GM12878 (cell line): ENCODE data around the gene CAMK4.

Source experiments
- BACH1 ChIP-seq: fragments of 450-650 bp; IDR thresholded peaks from 2 replicates; pipeline ENCODE4 v1.6.1; 2017; ENCODE audit warnings: mild to moderate bottlenecking, borderline replicate concordance
- BRCA1 ChIP-seq: IDR thresholded peaks from 2 replicates; pipeline ENCODE4 v1.6.1; 2011; ENCODE audit warnings: low read depth, low read length, improper control_type of control experiment
- MEF2A ChIP-seq: IDR thresholded peaks from 2 replicates; pipeline ENCODE4 v1.6.1; 2011; ENCODE audit warnings: low read depth, mild to moderate bottlenecking, low read length, moderate library complexity; ENCODE audit not compliant: insufficient read depth
- NR2F1 ChIP-seq: fragments of 450-650 bp; conservative IDR thresholded peaks from 2 replicates; pipeline ENCODE4 v1.6.1; 2017; ENCODE audit warnings: mild to moderate bottlenecking
- POLR2A ChIP-seq: IDR thresholded peaks from 2 replicates; pipeline ENCODE4 v1.6.1; 2011; ENCODE audit warnings: low read depth, mild to moderate bottlenecking, low read length
- RAD21 ChIP-seq: IDR thresholded peaks from 2 replicates; pipeline ENCODE4 v1.6.1; 2011; ENCODE audit warnings: mild to moderate bottlenecking, low read depth, low read length, moderate library complexity; ENCODE audit not compliant: insufficient read depth
- SMC3 ChIP-seq: IDR thresholded peaks from 2 replicates; pipeline ENCODE4 v1.6.1; 2011; ENCODE audit warnings: low read length, improper control_type of control experiment, borderline replicate concordance
- SREBF2 ChIP-seq: IDR thresholded peaks from 2 replicates; pipeline ENCODE4 v1.6.1; 2012; ENCODE audit warnings: mild to moderate bottlenecking, low read length
- ZBED1 ChIP-seq: IDR thresholded peaks from 2 replicates; pipeline ENCODE4 v1.6.1; 2016; ENCODE audit warnings: borderline replicate concordance
- ZNF384 ChIP-seq: IDR thresholded peaks from 2 replicates; pipeline ENCODE4 v1.6.1; 2012; ENCODE audit warnings: low read depth, mild to moderate bottlenecking, low read length, improper control_type of control experiment, borderline replicate concordance
- TF ChIP-seq, protein P1 (sequence below): IDR thresholded peaks from 2 replicates; pipeline ENCODE4 v1.6.1; 2012; ENCODE audit warnings: mild to moderate bottlenecking, low read depth, low read length
- TF ChIP-seq, protein P2 (sequence below), 3 experiments: IDR thresholded peaks in 2 of 3; conservative IDR thresholded peaks in 1 of 3; 2 replicates each; pipeline ENCODE4 v1.5.1; 2011; ENCODE audit warnings: low read depth in 3 of 3, low read length in 3 of 3, mild to moderate bottlenecking in 3 of 3, control low read depth in 2 of 3, moderate library complexity in 2 of 3, inconsistent platforms in 1 of 3, mixed read lengths in 1 of 3; ENCODE audit not compliant: control insufficient read depth in 2 of 3, insufficient read depth in 1 of 3; ENCODE audit errors: extremely low read depth in 1 of 3
- TF ChIP-seq, protein P3 (sequence below): fragments of 450-650 bp; IDR thresholded peaks from 2 replicates; pipeline ENCODE4 v1.6.1; 2016; ENCODE audit warnings: mild to moderate bottlenecking

DNA sequence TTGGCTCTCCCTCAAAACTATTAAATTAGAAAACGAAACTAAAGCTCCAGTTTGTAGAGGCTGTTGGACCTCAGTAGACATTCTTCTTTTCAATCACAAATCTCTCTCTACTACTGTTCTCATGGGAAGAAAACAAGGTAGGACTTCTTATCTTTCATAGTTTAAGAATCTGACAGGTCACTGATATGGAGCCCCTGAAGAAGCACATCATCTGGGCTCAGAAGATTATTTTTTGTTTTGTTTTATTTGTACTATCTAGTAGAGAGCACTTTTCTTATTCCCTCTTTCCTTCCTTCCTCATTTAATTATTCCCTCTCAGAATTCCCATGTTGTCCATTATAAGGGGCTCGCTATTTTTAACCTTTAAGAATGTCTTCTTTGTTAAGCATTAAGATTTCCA lies 261.9 kb downstream of the CAMK4 start:
- TF ChIP-seq SREBF2 (no peak), SMC3 (no peak), POLR2A (no peak), BACH1 (no peak), NR2F1 (no peak), ZNF384 (no peak), ZBED1 (no peak), MEF2A (no peak), RAD21 (no peak), BRCA1 (no peak)
- TF ChIP-seq, protein P1, sequence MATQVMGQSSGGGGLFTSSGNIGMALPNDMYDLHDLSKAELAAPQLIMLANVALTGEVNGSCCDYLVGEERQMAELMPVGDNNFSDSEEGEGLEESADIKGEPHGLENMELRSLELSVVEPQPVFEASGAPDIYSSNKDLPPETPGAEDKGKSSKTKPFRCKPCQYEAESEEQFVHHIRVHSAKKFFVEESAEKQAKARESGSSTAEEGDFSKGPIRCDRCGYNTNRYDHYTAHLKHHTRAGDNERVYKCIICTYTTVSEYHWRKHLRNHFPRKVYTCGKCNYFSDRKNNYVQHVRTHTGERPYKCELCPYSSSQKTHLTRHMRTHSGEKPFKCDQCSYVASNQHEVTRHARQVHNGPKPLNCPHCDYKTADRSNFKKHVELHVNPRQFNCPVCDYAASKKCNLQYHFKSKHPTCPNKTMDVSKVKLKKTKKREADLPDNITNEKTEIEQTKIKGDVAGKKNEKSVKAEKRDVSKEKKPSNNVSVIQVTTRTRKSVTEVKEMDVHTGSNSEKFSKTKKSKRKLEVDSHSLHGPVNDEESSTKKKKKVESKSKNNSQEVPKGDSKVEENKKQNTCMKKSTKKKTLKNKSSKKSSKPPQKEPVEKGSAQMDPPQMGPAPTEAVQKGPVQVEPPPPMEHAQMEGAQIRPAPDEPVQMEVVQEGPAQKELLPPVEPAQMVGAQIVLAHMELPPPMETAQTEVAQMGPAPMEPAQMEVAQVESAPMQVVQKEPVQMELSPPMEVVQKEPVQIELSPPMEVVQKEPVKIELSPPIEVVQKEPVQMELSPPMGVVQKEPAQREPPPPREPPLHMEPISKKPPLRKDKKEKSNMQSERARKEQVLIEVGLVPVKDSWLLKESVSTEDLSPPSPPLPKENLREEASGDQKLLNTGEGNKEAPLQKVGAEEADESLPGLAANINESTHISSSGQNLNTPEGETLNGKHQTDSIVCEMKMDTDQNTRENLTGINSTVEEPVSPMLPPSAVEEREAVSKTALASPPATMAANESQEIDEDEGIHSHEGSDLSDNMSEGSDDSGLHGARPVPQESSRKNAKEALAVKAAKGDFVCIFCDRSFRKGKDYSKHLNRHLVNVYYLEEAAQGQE = no peak
- TF ChIP-seq, protein P2, sequence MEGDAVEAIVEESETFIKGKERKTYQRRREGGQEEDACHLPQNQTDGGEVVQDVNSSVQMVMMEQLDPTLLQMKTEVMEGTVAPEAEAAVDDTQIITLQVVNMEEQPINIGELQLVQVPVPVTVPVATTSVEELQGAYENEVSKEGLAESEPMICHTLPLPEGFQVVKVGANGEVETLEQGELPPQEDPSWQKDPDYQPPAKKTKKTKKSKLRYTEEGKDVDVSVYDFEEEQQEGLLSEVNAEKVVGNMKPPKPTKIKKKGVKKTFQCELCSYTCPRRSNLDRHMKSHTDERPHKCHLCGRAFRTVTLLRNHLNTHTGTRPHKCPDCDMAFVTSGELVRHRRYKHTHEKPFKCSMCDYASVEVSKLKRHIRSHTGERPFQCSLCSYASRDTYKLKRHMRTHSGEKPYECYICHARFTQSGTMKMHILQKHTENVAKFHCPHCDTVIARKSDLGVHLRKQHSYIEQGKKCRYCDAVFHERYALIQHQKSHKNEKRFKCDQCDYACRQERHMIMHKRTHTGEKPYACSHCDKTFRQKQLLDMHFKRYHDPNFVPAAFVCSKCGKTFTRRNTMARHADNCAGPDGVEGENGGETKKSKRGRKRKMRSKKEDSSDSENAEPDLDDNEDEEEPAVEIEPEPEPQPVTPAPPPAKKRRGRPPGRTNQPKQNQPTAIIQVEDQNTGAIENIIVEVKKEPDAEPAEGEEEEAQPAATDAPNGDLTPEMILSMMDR (IDR thresholded peaks at IDR 0.05 in 2 of 3, conservative IDR thresholded peaks at IDR 0.05 in 1 of 3; ENCODE audit: control insufficient read depth in 2 of 3, extremely low read depth in 1 of 3, insufficient read depth in 1 of 3, low read depth in 3 of 3, low read length in 3 of 3) = no peak
- TF ChIP-seq, protein P3, sequence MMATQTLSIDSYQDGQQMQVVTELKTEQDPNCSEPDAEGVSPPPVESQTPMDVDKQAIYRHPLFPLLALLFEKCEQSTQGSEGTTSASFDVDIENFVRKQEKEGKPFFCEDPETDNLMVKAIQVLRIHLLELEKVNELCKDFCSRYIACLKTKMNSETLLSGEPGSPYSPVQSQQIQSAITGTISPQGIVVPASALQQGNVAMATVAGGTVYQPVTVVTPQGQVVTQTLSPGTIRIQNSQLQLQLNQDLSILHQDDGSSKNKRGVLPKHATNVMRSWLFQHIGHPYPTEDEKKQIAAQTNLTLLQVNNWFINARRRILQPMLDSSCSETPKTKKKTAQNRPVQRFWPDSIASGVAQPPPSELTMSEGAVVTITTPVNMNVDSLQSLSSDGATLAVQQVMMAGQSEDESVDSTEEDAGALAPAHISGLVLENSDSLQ = no peak
